GM21360 (cell line): ENCODE data around the gene KRTAP4-2.
"Not testable (repeated sequence)": the region's sequence is repeated elsewhere in the genome, so short reads cannot be mapped to it uniquely, and the experiment has no call there.

Experiments used
- ATAC-seq: cut with Tn5 transposase; IDR thresholded peaks from one replicate; pipeline ENCODE4 v1.9.1; 2021; ENCODE audit warnings: mild to moderate bottlenecking, moderate library complexity; ENCODE audit not compliant: unreplicated experiment

KRTAP4-2 gene

DNA sequence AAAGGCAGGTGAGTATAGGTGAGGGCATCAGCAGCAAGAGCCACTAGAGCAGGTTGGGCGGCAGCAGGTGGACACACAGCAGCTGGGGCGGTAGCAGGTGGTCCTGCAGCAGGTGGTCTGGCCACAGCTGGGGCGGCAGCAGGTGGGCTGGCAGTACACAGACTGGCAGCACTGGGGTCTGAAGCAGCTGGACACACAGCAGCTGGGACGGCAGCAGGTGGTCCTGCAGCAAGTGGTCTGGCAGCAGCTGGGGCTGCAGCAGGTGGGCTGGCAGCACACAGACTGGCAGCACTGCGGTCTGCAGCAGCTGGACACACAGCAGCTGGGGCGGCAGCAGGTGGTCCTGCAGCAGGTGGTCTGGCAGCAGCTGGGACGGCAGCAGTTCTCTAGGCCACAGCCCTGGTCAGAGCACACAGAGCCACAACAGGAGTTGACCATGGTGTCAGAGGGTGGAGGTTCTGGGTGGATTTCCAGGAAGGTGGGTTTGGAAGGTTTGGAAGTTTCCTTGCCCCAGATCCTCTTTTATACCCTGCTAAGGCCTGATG is at the start of gene KRTAP4-2:
Gene KRTAP4-2 (minus strand): TSS at position 495 of the 545 bp plus-strand sequence. CDS start 57 bp downstream, at position 438.
- no peak for ATAC-seq

DNA sequence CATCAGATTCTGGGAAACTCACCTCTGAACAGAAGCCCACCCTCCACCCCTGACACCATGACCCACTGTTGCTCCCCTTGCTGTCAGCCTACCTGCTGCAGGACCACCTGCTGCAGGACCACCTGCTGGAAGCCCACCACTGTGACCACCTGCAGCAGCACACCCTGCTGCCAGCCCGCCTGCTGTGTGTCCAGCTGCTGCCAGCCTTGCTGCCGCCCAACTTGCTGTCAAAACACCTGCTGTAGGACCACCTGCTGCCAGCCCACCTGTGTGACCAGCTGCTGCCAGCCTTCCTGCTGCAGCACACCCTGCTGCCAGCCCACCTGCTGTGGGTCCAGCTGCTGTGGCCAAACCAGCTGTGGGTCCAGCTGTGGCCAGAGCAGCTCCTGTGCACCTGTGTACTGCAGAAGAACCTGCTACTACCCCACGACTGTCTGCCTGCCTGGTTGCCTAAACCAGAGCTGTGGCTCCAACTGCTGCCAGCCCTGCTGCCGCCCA is 48.6 kb upstream of the KRTAP4-2 start, which contains the start of gene KRTAP9-2:
Gene KRTAP9-2 (plus strand): TSS at position 51 of the 498 bp plus-strand sequence. CDS start 7 bp downstream, at position 58.
- ATAC-seq: not testable (repeated sequence)

DNA sequence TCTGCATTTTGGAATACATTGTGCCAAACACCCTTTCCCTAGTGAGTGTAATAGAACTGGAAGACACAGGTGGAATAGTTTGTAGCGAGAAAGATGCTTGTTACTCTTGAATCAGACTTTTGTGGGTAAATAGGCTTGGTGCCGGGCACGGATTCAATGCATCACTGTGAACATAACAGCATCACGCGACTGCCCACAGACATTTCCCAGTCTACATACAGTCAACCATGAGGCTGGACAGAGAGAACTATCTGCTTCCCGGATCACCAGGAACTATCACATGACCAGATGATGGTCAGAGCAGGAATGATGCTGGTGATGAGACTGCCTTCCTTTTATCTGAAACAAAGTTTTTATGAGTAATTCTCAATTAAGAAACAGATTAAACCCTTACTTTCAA is 48.0 kb upstream of the KRTAP4-2 start:
- no peak for ATAC-seq

DNA sequence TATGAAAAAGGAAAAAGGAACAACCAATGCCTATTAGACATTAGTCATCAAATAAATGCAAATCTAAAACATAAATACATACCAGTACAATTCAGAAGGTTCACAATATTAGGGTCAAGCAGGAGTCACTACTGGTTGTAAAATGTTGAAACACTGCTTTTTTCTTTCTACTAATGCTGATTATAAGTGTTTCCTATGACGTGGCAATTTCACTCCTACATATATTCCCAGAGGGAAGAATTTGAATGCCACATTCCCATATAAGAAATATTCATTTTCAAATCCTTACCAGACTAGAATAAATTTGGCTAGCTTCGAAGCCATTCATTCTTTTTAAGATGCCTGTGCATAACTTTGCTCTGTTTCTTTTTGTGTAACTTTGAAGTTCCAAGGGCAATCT is 45.8 kb upstream of the KRTAP4-2 start:
- ATAC-seq: no peak

- ATAC-seq: no peak
Observed at GRCh38 chr17:41215681-41216080, 37.7 kb upstream of the KRTAP4-2 start.

DNA sequence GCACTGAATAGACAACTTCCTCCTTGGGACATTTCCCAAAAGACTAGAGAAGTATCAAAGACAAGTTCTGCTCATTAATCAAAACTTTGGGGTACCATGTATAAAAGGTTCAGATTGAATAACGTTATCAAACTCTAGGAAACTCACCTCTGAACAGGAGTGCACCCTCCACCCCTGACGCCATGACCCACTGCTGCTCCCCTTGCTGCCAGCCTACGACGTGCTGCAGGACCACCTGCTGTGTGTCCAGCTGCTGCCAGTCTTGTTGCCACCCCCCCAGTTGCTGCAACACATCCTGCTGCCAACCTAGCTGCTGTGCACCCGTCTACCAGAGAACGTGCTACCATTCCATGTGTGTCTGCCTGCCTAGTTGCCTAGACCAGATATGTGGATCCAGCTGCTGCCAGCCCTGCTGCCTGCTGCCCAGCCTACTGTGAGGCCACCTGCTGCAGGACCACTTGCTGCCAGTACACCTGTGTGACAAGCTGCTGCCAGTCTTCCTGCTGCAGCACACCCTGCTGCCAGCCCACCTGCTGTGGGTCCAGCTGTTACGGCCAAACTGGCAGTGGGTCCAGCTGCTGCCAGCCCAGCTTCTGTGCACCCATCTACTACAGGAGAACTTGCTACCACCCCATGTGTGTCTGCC is 34.6 kb upstream of the KRTAP4-2 start:
- ATAC-seq: no peak

DNA sequence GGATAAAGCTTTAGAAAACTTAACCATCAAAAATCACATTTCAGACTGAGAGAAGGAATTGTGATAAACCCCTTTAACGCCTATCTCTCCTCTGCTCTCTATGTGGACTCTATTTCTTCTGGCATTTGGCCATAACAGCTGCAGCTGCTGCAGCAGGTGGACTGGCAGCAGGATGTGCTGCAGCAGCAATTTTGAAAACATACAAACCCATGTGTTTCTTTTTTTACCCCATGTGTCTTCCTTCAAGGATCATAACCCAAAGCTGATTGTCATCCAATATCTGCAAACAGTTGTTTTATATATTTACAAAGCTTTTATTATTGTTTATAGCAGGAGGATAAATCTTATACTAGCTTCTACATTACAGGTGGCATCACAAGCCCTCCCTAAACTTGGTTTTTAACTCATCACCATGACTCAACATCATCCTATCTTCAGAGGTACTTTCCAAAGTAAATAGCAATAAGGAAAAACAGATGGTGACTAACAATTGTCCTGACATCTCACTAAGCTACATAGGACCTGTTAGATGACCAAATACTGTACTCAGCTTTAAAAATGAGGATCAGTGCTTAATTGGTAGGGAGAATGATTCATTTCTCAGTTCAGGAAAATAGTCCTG is 33.9 kb upstream of the KRTAP4-2 start:
- ATAC-seq: no peak

DNA sequence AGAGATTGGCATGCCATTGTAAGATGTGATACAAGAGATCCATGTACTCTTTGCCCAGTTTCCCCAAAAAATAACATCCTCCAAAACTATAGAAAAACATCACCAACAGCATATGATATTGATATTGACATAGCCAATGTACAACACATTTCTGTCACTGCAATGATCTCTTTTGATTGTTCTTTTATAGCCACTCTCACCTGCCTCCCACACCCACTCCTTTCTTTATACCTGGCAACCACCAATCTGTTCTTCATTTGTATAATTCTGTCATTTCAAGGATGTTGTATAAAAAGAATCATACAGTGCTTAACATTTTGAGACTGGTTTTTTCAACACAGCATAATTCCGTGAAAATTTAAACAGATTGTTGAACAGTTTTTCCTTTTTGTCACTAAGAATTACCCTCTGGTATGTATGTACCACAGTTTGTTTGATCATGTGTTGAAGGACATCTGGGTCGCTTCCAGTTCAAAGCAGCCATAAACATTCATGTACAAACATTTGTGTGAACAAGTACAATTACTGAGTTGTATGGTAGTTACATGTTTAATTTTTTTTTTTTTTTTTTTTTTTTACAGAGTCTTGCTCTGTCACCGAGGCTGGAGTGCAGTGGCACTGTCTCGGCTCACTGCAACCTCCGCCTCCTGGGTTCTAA is 21.5 kb upstream of the KRTAP4-2 start:
- no peak for ATAC-seq

GRCh38 chr17:41196068-41196467 is 18.0 kb upstream of the KRTAP4-2 start:
- ATAC-seq: no peak

DNA sequence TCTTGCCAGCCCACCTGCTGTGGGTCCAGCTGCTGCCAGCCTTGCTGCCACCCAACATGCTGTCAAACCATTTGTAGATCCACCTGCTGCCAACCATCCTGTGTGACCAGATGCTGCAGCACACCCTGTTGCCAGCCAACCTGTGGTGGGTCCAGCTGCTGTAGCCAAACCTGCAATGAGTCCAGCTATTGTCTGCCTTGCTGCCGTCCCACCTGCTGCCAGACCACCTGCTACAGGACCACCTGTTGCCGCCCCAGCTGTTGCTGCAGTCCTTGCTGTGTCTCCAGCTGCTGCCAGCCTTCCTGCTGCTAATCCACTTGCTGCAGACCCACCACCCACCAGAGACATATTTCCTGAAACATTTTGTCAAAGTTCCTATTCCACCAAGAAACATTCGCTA is 12.3 kb upstream of the KRTAP4-2 start:
- ATAC-seq: no peak

GRCh38 chr17:41189837-41190318 is 11.9 kb upstream of the KRTAP4-2 start, which contains the start of gene KRTAP9-1:
TSS of gene KRTAP9-1 (plus strand) at chr17:41189887. CDS start at chr17:41189887, 0 bp downstream.
- ATAC-seq: not testable (repeated sequence)

DNA sequence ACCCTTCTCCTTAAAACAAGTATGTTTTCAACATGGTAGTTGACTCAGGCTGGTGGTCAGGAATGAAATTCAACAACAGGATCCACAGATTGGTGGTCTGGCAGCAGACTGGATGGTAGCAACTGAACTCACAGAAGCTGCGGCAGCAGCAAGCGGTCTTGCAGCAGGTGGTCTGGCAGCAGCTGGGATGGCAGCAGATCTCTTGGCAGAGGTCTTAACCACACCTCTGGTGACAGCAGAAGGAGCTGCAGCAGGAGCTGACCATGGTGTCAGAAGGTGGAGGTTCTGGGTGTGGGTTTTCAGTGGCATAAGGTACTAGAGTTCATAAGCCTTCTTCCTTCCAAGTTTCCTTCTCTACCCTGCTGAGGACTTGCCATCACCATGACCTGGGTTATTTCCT is 8.9 kb upstream of the KRTAP4-2 start:
- no peak for ATAC-seq

GRCh38 chr17:41185001-41185400 is 7.0 kb upstream of the KRTAP4-2 start:
- no peak for ATAC-seq

DNA sequence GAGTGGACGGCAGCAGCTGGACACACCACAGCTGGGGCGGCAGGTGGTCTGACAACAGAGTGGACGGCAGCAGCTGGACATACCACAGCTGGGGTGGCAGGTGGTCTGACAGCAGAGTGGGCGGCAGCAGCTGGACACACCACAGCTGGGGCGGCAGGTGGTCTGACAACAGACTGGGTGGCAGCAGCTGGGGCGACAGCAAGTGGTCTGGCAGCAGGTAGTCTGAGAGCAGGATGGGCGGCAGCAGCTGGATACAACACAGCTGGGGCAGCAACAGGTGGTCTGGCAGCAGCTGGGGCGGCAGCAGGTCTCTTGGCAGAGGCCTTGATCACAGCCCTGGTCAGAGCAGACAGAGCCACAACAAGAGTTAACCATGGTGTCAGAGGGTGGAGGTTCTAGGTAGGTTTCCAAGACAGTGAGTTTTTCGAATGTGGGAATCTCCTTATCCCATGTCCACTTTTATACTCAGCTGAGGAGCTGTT is 6.5 kb upstream of the KRTAP4-2 start, which contains the start of gene KRTAP4-1:
Gene KRTAP4-1 (minus strand): TSS at position 432 of the 482 bp plus-strand sequence. CDS start 57 bp downstream, at position 375.
- ATAC-seq: no peak

DNA sequence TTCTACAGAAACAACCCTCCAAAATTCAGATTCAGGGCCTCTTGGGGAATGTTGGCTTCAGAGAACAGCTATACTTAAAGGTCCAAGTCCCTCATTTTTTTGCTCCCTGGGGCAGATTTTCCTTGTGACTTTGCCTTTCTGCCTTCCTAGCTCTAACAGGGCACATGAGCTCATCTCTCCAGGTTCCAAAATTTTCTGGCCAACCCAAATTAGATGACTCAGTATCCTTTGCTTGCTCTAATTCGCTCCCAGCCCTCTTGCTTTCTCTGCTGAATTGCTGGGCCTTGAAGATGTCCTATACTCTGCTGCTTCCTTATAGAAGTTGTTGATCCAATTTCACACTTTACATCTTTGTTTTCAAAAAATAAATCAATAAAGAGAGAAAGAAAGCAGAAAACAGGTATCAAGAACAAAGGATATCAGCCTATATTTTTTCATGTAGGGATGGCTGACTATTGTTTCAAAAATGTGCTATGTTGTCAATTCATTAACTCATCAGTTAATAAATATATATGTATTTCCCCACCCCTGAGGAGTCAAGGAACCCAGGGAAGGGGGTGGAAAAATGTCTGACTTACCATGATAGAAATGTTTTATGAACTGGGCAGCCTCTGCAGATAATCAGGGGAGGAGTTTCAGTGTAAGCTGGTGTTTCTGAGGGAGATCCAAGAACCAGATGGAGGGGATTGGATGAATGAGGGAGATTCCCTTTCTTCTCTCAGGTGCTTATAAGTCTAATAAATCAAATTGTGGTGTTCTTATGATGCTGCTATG is 1.0 kb upstream of the KRTAP4-2 start:
- no peak for ATAC-seq

GRCh38 chr17:41178341-41178740 is 320 bp upstream of the KRTAP4-2 start:
- no peak for ATAC-seq

DNA sequence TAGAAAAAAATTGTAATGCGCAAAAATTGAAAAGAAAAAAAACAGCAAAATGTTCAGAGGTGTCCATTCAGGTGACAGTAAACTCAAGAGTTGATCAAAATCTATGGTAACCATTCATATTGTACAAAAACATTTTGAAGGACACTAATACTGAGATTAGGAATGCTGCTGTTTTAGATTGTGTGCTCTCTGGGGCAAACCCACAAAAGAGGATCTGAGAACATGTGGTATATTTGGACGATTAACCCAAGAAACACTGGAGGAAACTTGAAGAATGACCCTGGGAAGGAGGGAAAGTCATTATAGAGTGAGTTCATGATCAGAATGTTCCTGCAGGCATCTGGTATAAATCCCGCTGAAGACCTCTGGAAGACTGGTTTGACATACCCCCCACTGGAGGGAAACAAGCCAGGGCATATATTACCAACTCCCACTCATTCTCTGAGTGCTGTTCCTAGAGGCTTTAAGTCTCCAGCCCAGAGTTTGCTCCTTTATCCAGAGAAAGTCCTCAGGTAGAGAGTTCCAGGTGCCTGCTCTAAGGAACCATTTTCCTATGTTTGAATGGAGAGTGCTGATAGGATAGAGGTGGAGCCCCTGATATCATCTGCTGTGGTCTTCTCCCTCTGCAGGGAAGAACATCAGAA is 1.2 kb downstream of the KRTAP4-2 start:
- no peak for ATAC-seq

DNA sequence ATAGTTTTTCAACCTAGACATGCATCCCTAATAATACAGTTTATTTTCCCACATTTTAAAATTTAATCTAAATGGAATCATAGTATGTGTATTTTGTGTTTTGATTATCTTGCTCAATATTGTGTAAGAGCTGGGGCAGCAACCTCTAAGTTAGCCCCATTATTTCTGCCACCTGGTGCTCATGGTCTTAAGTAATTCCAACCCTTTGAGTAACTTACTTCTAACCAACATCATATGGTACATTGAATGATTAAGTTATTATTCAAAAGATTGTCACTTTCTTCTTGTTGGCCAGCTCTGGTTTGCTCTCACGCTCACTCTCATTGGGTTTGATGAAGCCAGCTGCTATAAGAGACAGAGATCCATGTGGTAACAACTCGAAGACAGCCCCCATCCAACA is 6.1 kb downstream of the KRTAP4-2 start:
- ATAC-seq: no peak

- ATAC-seq: no peak
Observed at GRCh38 chr17:41168121-41168520, 9.9 kb downstream of the KRTAP4-2 start, which contains the start of gene KRTAP4-3. TSS of gene KRTAP4-3 (minus strand) at chr17:41168221. CDS start at chr17:41168172, 49 bp downstream.

GRCh38 chr17:41167561-41167960 is 10.5 kb downstream of the KRTAP4-2 start:
- no peak for ATAC-seq
